NCI-H2196 treated with DMSO at 0.1 percent for 48 hours (cell line): ENCODE results near the gene NFYB.
"Not testable (repeated sequence)": the region's sequence is repeated elsewhere in the genome, so short reads cannot be mapped to it uniquely, and the experiment has no call there.

ENCODE experiments used
- DNase-seq: peaks from one replicate; lab custom pipeline; 2025; ENCODE audit not compliant: unreplicated experiment; lab: John Stamatoyannopoulos, UW

Gene NFYB

GRCh38 chr12:104137902-104138796 lies at the start of gene NFYB:
Gene NFYB, minus strand, starts transcription at chr12:104138210. Its CDS starts 2,757 bp downstream, at chr12:104135453.
- DNase-seq = peak; percentile 94

- no peak for DNase-seq
These were observed 49.6 kb upstream of the NFYB start for GRCh38 chr12:104187446-104188155.

- no peak for DNase-seq
These were observed 45.4 kb upstream of the NFYB start for GRCh38 chr12:104183443-104183842.

- no peak for DNase-seq
These were observed 44.8 kb upstream of the NFYB start for GRCh38 chr12:104182621-104183378.

DNA sequence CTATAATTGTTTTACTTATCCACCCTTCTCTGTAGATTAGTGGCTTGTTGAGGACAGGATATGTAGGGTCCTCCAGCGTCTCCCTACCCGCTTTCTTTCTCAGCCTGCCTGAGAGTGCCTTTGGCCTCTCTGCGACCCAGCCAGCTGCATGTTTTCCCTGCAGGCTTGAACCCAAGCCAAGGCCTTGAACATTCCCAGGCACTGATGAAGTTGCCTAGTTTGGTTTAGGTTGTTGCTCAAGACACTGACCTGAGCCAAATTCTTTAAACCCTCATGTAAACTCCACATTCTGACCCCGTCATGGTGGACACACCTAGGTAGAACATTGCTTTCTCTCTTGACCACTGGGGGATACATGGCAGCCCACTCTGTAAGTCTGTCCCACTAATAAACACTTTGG lies 44.1 kb upstream of the NFYB start:
- no peak for DNase-seq

DNA sequence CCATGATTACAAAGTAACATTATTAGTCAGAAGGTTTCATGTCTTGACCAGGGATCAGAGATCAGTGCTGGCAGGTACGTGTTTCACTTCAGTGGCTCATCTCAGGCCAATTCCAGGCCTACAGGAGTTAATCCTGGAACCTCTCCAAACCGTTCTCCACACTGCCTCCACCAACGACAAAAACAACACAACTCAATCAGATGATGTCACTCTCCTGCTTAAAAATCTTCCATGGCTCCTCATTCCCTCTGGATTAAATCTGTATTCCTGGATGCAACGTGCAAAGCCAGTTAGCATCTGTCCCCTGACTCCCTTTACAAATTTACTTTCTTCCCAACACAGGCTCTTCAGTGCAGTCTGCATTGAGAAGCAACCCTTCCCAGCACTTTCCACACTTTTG lies 43.3 kb upstream of the NFYB start:
- no peak for DNase-seq

DNA sequence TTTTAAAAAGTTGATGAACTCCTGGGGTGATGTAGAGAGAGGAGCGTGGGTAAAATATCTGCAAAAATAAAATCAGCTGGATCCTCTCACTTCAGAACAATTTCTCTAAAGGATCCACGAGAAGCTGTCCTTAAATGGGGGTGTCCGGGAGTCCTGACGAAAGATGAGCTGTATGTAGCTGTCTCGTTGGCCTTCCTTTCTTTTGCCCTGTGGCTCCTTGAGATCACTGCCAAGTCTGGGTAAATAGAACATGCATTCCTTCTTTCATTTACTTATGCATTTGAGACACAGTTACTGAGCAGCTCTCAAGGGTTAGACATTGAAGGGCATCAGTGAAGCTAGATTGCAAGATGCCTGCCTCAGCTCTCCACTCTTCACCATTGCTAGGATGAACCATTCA lies 42.4 kb upstream of the NFYB start:
- no peak for DNase-seq

GRCh38 chr12:104177663-104178501 lies 39.9 kb upstream of the NFYB start:
- peak; percentile 37 for DNase-seq

DNA sequence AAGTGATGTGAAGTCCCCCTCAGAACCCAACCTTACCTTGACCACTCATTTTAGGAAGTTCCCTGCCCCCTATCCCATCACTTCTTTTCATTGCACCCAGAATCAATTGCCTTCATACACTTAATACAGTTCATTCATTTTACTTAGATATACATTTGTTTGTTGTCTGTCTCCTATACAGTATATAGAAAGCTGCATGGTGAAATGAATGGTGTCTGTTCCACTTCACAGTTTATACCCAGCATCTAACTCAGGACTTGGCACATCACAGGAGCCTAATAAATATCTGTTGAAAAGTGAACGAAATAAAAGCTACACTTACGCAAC lies 39.3 kb upstream of the NFYB start:
- no peak for DNase-seq

- DNase-seq = no peak
These were observed 37.8 kb upstream of the NFYB start for GRCh38 chr12:104175726-104176247.

DNA sequence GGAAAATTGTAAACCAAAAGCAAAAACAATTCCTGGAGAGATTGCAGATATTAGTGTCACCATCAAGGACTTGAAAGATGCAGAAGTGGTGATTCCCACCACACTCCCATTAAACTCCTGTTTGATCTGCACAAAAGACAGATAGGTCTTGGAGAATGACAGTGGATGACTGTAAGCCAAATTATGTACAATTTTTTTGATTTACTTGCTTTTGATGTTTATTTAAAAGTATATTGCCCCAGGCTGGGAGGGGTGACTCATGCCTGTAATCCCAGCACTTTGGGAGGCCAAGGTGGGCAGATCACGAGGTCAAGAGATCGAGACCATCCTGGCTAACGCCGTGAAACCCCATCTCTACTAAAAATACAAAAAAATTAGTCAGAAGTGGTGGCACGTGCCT lies 35.8 kb upstream of the NFYB start:
- DNase-seq = not testable (repeated sequence)

DNA sequence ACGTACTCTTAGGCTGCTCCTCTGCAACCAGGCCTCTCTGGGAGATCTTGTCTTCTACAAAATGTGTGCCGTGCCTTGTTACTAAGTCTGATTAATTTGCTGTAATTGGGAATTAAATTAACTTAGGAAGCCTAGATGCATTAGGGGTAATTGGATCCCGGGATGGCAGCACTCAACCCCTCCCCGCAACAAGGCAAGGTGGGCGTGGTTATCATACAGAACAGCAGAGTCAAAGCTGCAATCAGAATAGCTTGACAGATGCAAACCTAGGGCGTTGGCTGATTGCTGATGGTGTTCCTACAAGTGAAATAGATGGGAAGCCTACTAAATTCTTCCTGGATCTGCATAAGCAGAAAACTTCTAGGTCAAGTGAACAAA lies 34.5 kb upstream of the NFYB start:
- DNase-seq = no peak

DNA sequence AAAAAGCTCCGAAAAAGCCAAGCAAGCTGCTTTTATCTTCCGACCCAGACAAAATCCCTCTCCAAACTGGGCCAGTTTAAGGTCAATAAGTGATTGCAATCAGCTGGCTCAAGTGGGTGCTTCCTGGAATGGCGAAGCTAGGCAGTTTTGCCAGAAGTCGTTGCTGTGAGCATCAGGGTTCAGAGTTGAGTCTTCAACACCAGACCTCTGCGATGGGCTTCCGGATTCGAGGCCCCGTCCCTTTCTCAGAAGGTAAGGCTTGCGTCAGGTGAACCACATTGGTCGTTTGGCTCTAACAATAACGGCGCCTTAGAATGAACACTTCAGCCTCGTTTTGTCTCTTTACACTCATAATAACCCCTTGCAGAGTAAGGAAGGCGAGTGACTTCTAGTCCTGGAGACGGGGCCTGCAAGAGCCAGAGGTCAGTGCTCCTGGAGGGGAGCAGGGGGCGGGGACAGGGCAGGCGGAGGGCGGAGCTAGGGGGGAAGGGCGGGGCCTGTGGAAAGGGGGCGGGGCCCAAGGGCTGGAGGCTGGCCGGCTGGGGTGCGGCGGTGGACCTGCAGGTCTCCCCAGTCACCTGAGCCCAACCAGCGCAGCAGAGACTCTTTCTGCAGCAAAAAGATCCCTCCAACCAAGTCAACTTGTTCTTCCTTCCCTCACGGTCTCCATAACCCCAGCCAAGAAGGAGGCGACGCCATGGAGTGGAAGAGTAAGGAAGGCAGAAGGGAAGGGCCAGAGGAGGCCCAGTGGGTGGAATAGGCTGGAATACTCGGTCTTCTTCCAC lies 34.0 kb upstream of the NFYB start:
- DNase-seq = no peak

- no peak for DNase-seq
These were observed 30.6 kb upstream of the NFYB start for GRCh38 chr12:104168596-104168995.

DNA sequence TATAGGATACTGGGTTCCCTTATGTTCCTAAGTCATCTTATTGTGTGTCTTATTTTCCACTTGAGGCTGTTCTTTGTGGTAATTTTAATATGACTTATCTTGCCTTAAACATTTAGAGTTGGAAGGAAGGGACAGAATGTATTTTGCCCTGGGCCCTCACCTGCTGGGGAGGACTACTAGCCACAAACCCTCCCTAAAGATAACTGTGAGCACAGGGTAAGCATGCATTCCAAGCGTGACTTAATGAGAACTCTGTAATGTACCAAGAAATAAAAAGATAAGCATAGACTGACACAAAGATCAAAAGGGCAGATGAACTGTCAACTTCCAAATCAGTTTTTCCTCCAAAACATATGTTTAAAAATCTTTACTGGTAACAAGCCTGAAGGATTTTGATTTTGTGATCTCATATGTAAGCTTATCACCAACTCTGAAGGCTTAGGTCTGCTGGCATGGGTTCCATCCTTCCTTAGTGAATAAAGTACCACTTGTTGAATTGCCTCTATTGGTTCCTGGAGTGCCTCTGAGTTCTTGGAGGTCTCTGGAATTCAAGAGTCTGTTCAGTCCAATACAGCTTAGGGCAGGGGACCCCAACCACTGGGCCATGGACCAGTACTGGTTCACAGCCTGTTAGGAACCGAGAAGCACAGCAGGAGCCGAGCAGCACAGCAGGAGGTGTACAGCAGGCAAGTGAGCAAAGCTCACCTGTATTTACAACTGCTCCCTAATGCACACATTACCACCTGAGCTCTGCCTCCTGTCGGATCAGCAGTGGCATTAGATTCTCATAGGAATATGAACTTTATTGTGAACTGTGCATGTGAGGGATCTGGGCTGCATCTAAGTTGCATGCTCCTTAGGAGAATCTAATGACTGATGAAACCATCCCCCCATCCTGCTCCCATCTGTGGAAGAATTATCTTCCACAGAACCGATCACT lies 29.8 kb upstream of the NFYB start:
- DNase-seq = no peak

DNA sequence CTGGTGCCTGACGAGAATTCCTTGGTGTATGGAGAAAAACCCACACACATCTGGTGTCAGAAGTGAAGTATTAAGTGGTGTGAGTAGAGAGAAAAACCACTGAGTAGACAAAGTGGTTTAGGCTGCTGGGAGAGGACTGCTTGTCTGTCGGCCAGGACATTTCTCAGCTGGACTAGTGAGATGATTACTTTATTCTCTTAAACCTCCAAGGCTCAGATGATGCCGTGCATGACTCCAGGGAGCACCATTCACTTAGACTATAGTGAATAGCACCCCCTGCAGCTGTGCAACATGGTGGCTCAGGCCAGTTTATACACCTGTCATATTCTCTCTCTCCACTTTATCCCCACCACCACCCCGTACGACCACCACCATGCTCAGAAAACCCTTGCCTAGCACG lies 28.5 kb upstream of the NFYB start:
- DNase-seq = no peak

DNA sequence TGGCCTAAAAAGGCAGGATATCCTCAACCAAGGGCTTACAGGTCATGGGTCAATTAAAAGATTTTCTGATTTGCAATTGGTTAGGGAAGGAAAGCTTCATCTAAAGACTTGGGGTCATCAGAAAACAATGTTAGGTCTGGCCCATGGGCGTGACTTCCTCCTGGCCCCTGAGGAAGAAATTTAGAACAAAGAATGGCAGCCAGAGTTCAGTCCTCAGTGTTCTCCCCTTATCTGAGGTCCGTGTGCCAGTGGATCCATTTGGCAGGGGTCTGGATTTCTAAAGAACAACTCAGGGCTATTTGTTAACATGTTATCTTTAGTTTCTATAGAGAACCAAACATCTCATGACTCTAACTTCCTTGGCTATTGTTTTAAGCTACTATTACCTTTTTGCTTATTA lies 27.8 kb upstream of the NFYB start:
- DNase-seq = no peak

GRCh38 chr12:104164634-104165033 lies 26.6 kb upstream of the NFYB start:
- no peak for DNase-seq

DNA sequence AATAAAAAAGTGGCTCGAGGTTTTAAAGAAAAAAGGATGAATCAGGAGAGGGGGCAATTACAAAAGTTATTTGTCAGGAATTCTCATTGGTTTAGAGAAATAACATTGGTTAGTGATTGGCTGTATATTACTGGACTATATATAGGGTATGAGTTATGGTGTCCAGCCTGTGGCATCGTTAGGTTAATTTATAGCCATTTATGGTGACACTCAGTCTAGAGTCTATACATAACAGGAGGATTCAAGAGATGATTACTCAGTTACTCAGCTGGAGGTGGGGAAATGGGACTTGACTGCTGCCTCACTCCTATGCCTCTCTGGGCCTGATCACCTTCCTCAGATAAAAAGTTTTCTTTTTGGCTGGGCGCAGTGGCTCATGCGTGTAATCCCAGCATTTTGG lies 25.6 kb upstream of the NFYB start:
- no peak for DNase-seq
